ENCODE data around the gene CSN1S1.
"Not testable (repeated sequence)": the region's sequence is repeated elsewhere in the genome, so short reads cannot be mapped to it uniquely, and the experiment has no call there.

The CSN1S1 gene

GRCh38 chr4:69896530-69897116, 34.2 kb upstream of the CSN1S1 start:
- TF ChIP-seq, protein P1, sequence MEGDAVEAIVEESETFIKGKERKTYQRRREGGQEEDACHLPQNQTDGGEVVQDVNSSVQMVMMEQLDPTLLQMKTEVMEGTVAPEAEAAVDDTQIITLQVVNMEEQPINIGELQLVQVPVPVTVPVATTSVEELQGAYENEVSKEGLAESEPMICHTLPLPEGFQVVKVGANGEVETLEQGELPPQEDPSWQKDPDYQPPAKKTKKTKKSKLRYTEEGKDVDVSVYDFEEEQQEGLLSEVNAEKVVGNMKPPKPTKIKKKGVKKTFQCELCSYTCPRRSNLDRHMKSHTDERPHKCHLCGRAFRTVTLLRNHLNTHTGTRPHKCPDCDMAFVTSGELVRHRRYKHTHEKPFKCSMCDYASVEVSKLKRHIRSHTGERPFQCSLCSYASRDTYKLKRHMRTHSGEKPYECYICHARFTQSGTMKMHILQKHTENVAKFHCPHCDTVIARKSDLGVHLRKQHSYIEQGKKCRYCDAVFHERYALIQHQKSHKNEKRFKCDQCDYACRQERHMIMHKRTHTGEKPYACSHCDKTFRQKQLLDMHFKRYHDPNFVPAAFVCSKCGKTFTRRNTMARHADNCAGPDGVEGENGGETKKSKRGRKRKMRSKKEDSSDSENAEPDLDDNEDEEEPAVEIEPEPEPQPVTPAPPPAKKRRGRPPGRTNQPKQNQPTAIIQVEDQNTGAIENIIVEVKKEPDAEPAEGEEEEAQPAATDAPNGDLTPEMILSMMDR (IDR thresholded peaks at IDR 0.05; ENCODE audit: low read depth, low read length, missing control alignments) = peak; percentile 7
- no peak for DNase-seq (ENCODE audit: extremely low read depth, low read depth)
- H3K4me3 ChIP-seq (replicated peaks; ENCODE audit: low read depth, low read length) = no peak overlapping the region

GRCh38 chr4:69907151-69907550, 23.7 kb upstream of the CSN1S1 start:
- no peak overlapping the region for H3K4me3 ChIP-seq (replicated peaks; ENCODE audit: low read depth, low read length)
- TF ChIP-seq, protein P1 (IDR thresholded peaks at IDR 0.05; ENCODE audit: low read depth, low read length, missing control alignments) = no peak
- DNase-seq (ENCODE audit: extremely low read depth, low read depth) = no peak

DNA sequence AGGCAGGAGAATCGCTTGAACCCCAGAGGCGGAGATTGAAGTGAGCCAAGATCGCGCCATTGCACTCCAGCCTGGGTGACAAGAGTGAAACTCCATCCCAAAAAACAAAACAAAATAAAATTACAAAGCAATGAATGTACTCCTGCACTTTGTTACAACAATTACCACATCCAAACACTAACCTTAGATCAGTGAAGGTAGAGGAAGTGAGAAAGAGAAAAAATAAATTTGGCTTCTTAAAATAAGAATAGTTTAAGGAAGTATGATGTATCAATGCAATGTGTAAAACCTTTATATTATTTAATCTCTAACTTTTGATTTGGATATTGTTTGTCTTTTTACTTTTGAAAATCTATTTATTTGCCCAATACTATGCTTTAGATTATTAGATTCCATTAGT, 21.7 kb upstream of the CSN1S1 start:
- TF ChIP-seq, protein P1 (IDR thresholded peaks at IDR 0.05; ENCODE audit: low read depth, low read length, missing control alignments) = no peak
- no peak overlapping the region for H3K4me3 ChIP-seq (replicated peaks; ENCODE audit: low read depth, low read length)
- DNase-seq (ENCODE audit: extremely low read depth, low read depth) = no peak

DNA sequence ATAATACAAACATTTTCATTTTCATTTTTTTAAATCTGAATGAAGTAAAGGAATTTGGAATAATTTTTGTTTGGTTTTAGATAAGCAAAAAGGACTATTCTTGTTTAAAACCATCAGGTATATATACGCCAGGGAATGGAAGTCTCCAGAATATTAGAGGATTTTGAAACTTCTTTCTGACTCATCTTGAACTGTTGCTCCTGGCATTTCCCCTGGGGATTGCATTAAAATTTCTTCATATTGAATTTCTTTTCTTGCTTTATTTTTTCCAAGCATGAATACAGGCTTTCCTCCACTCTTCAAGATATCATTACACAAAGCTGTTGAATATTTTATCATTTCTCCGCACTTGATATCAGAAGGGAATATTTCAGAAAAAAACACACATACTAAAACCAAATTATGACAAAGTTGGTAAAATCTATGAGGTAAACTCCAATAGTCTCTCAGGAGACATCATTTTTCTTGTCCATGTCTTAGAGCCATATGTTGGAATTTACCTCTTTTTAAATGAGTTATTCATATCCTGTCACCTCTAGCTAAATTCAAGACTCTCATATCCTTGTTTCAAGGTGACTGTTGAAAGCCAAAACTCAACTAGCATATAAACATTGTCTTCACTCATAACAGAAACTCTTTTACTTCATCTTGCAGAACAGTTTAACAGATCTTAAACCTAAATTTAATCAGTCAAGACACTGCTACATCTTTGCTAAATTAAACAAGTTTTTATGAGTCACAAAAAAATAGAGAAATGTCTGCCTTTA, 20.7 kb upstream of the CSN1S1 start:
- no peak overlapping the region for H3K4me3 ChIP-seq (replicated peaks; ENCODE audit: low read depth, low read length)
- DNase-seq (ENCODE audit: extremely low read depth, low read depth) = no peak
- TF ChIP-seq, protein P1 (IDR thresholded peaks at IDR 0.05; ENCODE audit: low read depth, low read length, missing control alignments) = no peak

DNA sequence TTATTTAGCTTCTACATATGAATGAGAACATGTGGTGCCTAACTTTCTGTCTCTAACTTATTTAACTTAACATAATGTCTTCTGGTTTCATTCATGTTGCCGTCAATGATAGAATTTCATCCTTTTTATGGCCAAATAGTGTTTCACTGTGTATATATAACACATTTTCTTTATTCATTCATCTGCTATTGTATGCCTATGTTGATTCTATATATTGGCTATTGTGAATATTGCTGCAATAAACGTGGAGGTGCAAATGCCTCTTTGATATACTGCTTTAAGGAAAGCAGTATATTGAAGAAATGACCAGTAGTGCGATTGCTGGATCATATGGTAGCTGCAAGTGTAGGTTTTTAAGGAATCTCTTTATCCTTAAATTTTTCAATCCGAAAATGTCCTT, 10.0 kb upstream of the CSN1S1 start:
- H3K4me3 ChIP-seq (replicated peaks; ENCODE audit: low read depth, low read length) = no peak overlapping the region
- TF ChIP-seq, protein P1 (IDR thresholded peaks at IDR 0.05; ENCODE audit: low read depth, low read length, missing control alignments) = no peak
- no peak for DNase-seq (ENCODE audit: extremely low read depth, low read depth)

DNA sequence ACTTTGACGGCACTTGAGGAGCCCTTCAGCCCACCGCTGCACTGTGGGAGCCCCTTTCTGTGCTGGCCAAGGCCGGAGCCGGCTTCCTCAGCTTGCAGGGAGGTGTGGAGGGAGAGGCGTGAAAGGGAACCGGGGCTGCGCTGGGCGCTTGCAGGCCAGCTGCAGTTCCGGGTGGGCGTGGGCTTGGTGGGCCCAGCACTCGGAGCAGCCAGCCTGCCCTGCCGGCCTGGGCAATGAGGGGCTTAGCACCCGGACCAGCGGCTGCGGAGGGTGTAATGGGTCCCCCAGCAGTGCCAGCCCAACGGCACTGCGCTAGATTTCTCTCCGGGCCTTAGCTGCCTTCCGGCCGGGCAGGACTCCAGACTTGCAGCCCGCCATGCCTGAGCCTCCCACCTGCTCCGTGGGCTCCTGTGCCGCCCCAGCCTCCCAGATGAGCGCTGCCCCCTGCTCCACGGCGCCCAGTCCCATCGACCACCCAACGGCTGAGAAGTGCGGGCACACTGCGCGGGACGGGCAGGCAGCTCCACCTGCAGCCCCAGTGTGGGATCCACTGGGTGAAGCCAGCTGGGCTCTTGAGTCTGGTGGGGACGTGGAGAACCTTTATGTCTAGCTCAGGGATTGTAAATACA, 7.0 kb upstream of the CSN1S1 start:
- DNase-seq (ENCODE audit: extremely low read depth, low read depth); H3K4me3 ChIP-seq (replicated peaks; ENCODE audit: low read depth, low read length): not testable (repeated sequence)

DNA sequence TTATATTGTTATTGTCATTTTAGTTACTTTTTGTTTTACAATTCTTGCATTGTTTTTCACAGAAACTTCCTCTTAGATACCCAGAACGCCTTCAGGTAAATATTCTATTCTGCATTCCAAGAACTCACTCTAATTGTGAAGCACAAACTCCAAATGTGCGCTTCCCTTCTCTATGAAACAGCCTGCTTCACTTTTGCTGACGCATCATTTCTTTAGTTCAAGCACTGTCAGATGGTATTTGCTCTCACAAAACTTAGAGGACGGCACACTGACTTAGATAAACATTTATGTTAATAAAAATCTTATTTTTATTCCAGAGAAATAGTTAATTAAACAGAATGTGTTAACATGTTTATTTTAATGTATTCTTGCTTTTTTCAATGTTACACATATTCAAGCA, 3.3 kb downstream of the CSN1S1 start:
- TF ChIP-seq, protein P1 (IDR thresholded peaks at IDR 0.05; ENCODE audit: low read depth, low read length, missing control alignments) = no peak
- no peak overlapping the region for H3K4me3 ChIP-seq (replicated peaks; ENCODE audit: low read depth, low read length)
- DNase-seq (ENCODE audit: extremely low read depth, low read depth) = no peak
